ENCODE data around the gene ADK.

- no peak for TF ChIP-seq CTCF (IDR thresholded peaks at IDR 0.05)
- TF ChIP-seq POLR2AphosphoS5 (IDR thresholded peaks at IDR 0.05), result peak in 1 of 3 donors; percentile 71
- TF ChIP-seq POLR2A (IDR thresholded peaks at IDR 0.05), result no peak
These were observed 438.2 kb downstream of the ADK start for GRCh38 chr10:74589226-74589673.

Measured in breast epithelium (tissue), 3 donors.